ENCODE data around the gene IRF5. TPM values are rescaled to one million over a fixed set of nuclear protein-coding genes. Genes with fewer than 3 reads are reported as not detected.
A peak's percentile ranks its signal among the peaks of the same experiment; 100 is the strongest.

Gene IRF5
- total RNA-seq, 1 experiment from 2014 or later, result 0.74 TPM

GRCh38 chr7:128908750-128909624 is 28.7 kb upstream of the IRF5 start:
- H3K79me2 ChIP-seq (ENCODE audit: insufficient read depth, low read length), result no peaks in the 10 kb centered on the region
- H2BK15ac ChIP-seq (ENCODE audit: low read depth, low read length), result no peak overlapping the region
- H3K56ac ChIP-seq (ENCODE audit: insufficient read length, low read depth, low read length), result no peak overlapping the region
- H3T11ph ChIP-seq (ENCODE audit: low read length), result no peak overlapping the region
- Mint-ChIP-seq H3K9me3 (peaks cover 0 to 2% of the 10 kb centered on the region in 2 experiments; a peak in 1 of 5 replicates), H3K27ac (peak overlapping the region in 1 of 3 experiments; percentile 83; a peak in 1 of 7 replicates), H3K4me3 (peak overlapping the region; percentile 76 to 87), H3K4me1 (peaks cover 26 to 32% of the 10 kb centered on the region in 2 experiments), H3K36me3 (ENCODE audit: insufficient read depth in 1 of 3, low read depth in 3 of 3) (peaks cover 0 to 10% (median 5%) of the 10 kb centered on the region in 3 experiments; a peak in 5 of 7 replicates), H3K27me3 (ENCODE audit: low read depth) (peaks cover 24% of the 10 kb centered on the region)
- H2AFZ ChIP-seq (ENCODE audit: low read length), result no peak overlapping the region
- H3K9me3 ChIP-seq (ENCODE audit: control insufficient read depth, low read depth, low read length), result no peaks in the 10 kb centered on the region
- TF ChIP-seq CTCF (conservative IDR thresholded peaks at IDR 0.05), result no peak
- no peak overlapping the region for H2BK12ac ChIP-seq (ENCODE audit: insufficient read length, low read depth, low read length)
- H3K23me2 ChIP-seq (ENCODE audit: insufficient read length, low read depth, low read length, poor library complexity, severe bottlenecking), result peaks cover 12% of the 10 kb centered on the region
- no peak overlapping the region for H2BK5ac ChIP-seq (ENCODE audit: insufficient read length, low read length)
- H3K79me1 ChIP-seq (ENCODE audit: insufficient read depth, low read depth, low read length, poor library complexity, severe bottlenecking), result no peaks in the 10 kb centered on the region
- no peak overlapping the region for H3K23ac ChIP-seq (ENCODE audit: insufficient read length, low read depth, low read length)
- no peak overlapping the region for H4K5ac ChIP-seq (ENCODE audit: insufficient read length, low read depth, low read length)
- H2BK120ac ChIP-seq (ENCODE audit: low read depth, low read length, poor library complexity, severe bottlenecking), result no peak overlapping the region
- peaks cover under 1% of the 10 kb centered on the region; the same call in 1 of the 2 replicates for H3K27me3 ChIP-seq (ENCODE audit: insufficient read depth, low read length)
- no peak overlapping the region for H4K91ac ChIP-seq (ENCODE audit: insufficient read length, low read depth, low read length)
- DNase-seq, result peak; percentile 32
- no peak overlapping the region for H3K4ac ChIP-seq (ENCODE audit: low read depth, low read length)
- H3K18ac ChIP-seq (ENCODE audit: insufficient read length, low read depth, low read length), result no peak overlapping the region
- H2BK20ac ChIP-seq (ENCODE audit: low read depth, low read length, poor library complexity, severe bottlenecking), result no peak overlapping the region
- peak overlapping the region; percentile 50 for H3K4me2 ChIP-seq (ENCODE audit: insufficient read depth, insufficient read length, low read length)
- H4K8ac ChIP-seq (replicated peaks; ENCODE audit: insufficient read length, low read depth, low read length), result no peak overlapping the region
- peaks cover 5% of the 10 kb centered on the region; the same call in 1 of the 2 replicates for H3K4me1 ChIP-seq (ENCODE audit: insufficient read depth, low read length)
- H3K27ac ChIP-seq (ENCODE audit: insufficient read length, low read depth, low read length), result no peak overlapping the region
- no peaks in the 10 kb centered on the region for H4K20me1 ChIP-seq (ENCODE audit: control insufficient read depth, insufficient read depth, insufficient read length)
- no peak overlapping the region for H2AK5ac ChIP-seq (ENCODE audit: insufficient read length, low read length)
- WGBS (ENCODE audit: extremely low coverage, insufficient read length, low lambda C conversion rate), result no CpG with 5 or more reads among the region's 6 CpGs
- H3K14ac ChIP-seq (ENCODE audit: insufficient read depth, low read length), result no peak overlapping the region
- no peak overlapping the region for H3K9ac ChIP-seq (ENCODE audit: extremely low read depth, insufficient read length, low read length)

All from H9 (cell line).